Purkinje cell (primary cell): ENCODE measurements around the gene ZNF385B. TPM values are rescaled to one million over a fixed set of nuclear protein-coding genes. Genes with fewer than 3 reads are reported as not detected.

Source experiments
- polyA plus RNA-seq: library from polyadenylated mRNA; unstranded; fragments of >200 nt; fragmentation: Nextera tagmentation; gene quantifications from 2 replicates; pipeline ENCODE4 v1.2.1, GENCODE V29; 2014

ZNF385B gene
- 16.3 and 25.8 TPM in 2 replicates for polyA plus RNA-seq

DNA sequence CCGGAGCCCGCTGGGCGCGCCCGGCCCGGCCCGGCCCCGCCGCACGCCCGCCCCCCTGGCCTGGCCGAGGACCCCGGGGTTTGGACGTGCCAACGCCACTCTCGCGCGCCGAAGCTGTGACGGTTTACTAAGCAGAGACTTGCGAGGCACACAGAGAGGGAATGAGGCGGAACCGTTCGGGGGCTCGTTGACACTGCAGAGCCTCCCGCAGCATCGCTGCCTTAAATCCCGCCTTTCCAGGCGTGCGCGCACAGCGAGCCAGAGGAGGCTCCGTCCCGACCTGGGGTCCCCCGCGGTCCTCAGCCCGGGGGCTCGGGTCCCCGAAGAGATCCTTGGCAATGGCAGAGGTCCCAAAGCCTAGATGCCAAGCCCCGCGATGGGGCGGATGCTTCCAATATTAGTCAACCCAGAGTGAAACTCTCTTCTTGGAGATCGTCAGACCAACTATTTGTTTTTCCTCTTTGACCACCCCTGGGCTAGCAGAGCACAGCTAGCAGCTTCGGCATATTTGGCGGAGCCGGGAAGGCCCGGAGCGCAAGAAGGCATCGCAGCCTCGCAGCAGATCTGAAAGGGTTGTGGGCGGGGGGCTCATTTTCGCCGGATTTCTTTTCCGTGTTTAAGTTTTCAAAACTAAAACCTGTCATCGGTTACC, at the start of gene ZNF385B:
TSS of gene ZNF385B (minus strand) at position 197 of the 652 bp plus-strand sequence.

Other genes with a start within 250 kb of the ZNF385B start
- 10.0 and 14.4 TPM in 2 replicates for gene CWC22, start 145.7 kb upstream of the ZNF385B start, polyA plus RNA-seq